H9 (cell line): ENCODE results near the gene FPGS. TPM values are rescaled to one million over a fixed set of nuclear protein-coding genes. Genes with fewer than 3 reads are reported as not detected.

Experiments
- DNase-seq: peaks from one replicate; pipeline ENCODE4 v3.0.0-alpha.2; 2017
- H2AFZ ChIP-seq: one replicate; pipeline ENCODE4 v1.6.1; 2013; ENCODE audit warnings: mild to moderate bottlenecking, low read length, control low read depth, moderate library complexity
- H2AK5ac ChIP-seq: 2 replicates; pipeline ENCODE4 v1.6.1; 2013; ENCODE audit warnings: low read length, control low read depth, mixed read lengths; ENCODE audit not compliant: insufficient read length
- H2BK120ac ChIP-seq: one replicate; pipeline ENCODE4 v1.6.1; 2013; ENCODE audit warnings: low read depth, mild to moderate bottlenecking, low read length, control low read depth, inconsistent platforms; ENCODE audit not compliant: poor library complexity, severe bottlenecking
- H2BK12ac ChIP-seq: 2 replicates; pipeline ENCODE4 v1.6.1; 2013; ENCODE audit warnings: low read length, control low read depth, mixed read lengths, low read depth; ENCODE audit not compliant: insufficient read length
- H2BK15ac ChIP-seq: 2 replicates; pipeline ENCODE4 v1.6.1; 2013; ENCODE audit warnings: low read depth, low read length, control low read depth
- H2BK20ac ChIP-seq: one replicate; pipeline ENCODE4 v1.6.1; 2013; ENCODE audit warnings: low read depth, mild to moderate bottlenecking, low read length, control low read depth, inconsistent platforms; ENCODE audit not compliant: poor library complexity, severe bottlenecking
- H2BK5ac ChIP-seq: 2 replicates; pipeline ENCODE4 v1.6.1; 2013; ENCODE audit warnings: low read length, control low read depth, mixed read lengths; ENCODE audit not compliant: insufficient read length
- H3K14ac ChIP-seq: 2 replicates; pipeline ENCODE4 v1.6.1; 2013; ENCODE audit warnings: low read length, control low read depth; ENCODE audit not compliant: insufficient read depth
- H3K18ac ChIP-seq: 2 replicates; pipeline ENCODE4 v1.6.1; 2013; ENCODE audit warnings: low read depth, mild to moderate bottlenecking, mixed read lengths, low read length, control low read depth; ENCODE audit not compliant: insufficient read length
- H3K23ac ChIP-seq: 2 replicates; pipeline ENCODE4 v1.6.1; 2013; ENCODE audit warnings: low read length, control low read depth, mixed read lengths, low read depth; ENCODE audit not compliant: insufficient read length
- H3K23me2 ChIP-seq: 2 replicates; pipeline ENCODE4 v1.6.1; 2013; ENCODE audit warnings: low read depth, mild to moderate bottlenecking, mixed read lengths, low read length, control low read depth; ENCODE audit not compliant: insufficient read length, poor library complexity, severe bottlenecking
- H3K27ac ChIP-seq: 2 replicates; pipeline ENCODE4 v1.5.1; 2013; ENCODE audit warnings: low read length, control low read depth, mixed read lengths, low read depth; ENCODE audit not compliant: insufficient read length
- H3K27me3 ChIP-seq: 2 replicates; pipeline ENCODE4 v1.6.1; 2013; ENCODE audit warnings: low read length, control low read depth, inconsistent platforms; ENCODE audit not compliant: insufficient read depth
- H3K4ac ChIP-seq: 2 replicates; pipeline ENCODE4 v1.6.1; 2013; ENCODE audit warnings: low read depth, mild to moderate bottlenecking, control low read depth, inconsistent platforms, low read length, moderate library complexity
- H3K4me1 ChIP-seq: 2 replicates; pipeline ENCODE4 v1.6.1; 2013; ENCODE audit warnings: low read length, control low read depth, inconsistent platforms; ENCODE audit not compliant: insufficient read depth
- H3K4me2 ChIP-seq: 2 replicates; pipeline ENCODE4 v1.6.1; 2013; ENCODE audit warnings: low read length, control low read depth, mixed read lengths; ENCODE audit not compliant: insufficient read length, insufficient read depth
- H3K56ac ChIP-seq: 2 replicates; pipeline ENCODE4 v1.6.1; 2013; ENCODE audit warnings: low read depth, mild to moderate bottlenecking, mixed read lengths, low read length, control low read depth; ENCODE audit not compliant: insufficient read length
- H3K79me1 ChIP-seq: 2 replicates; pipeline ENCODE4 v1.6.1; 2013; ENCODE audit warnings: low read depth, mild to moderate bottlenecking, moderate library complexity, low read length, control low read depth, inconsistent platforms; ENCODE audit not compliant: insufficient read depth, poor library complexity, severe bottlenecking
- H3K79me2 ChIP-seq: 2 replicates; pipeline ENCODE4 v1.6.1; 2013; ENCODE audit warnings: low read length, control low read depth, inconsistent platforms; ENCODE audit not compliant: insufficient read depth
- H3K9ac ChIP-seq: 2 replicates; pipeline ENCODE4 v1.6.1; 2013; ENCODE audit warnings: low read length, control low read depth, mixed read lengths; ENCODE audit not compliant: insufficient read length; ENCODE audit errors: extremely low read depth
- H3K9me3 ChIP-seq: one replicate; pipeline ENCODE4 v1.6.1; 2013; ENCODE audit warnings: low read depth, low read length, inconsistent platforms; ENCODE audit not compliant: control insufficient read depth
- H3T11ph ChIP-seq: one replicate; pipeline ENCODE4 v1.6.1; 2013; ENCODE audit warnings: mild to moderate bottlenecking, low read length, control low read depth, inconsistent platforms
- H4K20me1 ChIP-seq: one replicate; pipeline ENCODE4 v1.6.1; 2013; ENCODE audit not compliant: control insufficient read depth, insufficient read length, insufficient read depth
- H4K5ac ChIP-seq: 2 replicates; pipeline ENCODE4 v1.6.1; 2013; ENCODE audit warnings: low read depth, mild to moderate bottlenecking, mixed read lengths, low read length, control low read depth; ENCODE audit not compliant: insufficient read length
- H4K8ac ChIP-seq: replicated peaks from 2 replicates; pipeline ENCODE4 v1.6.1; 2013; ENCODE audit warnings: low read length, control low read depth, mixed read lengths, low read depth; ENCODE audit not compliant: insufficient read length
- H4K91ac ChIP-seq: 2 replicates; pipeline ENCODE4 v1.6.1; 2013; ENCODE audit warnings: low read depth, mild to moderate bottlenecking, moderate library complexity, mixed read lengths, low read length, control low read depth; ENCODE audit not compliant: insufficient read length
- H3K27ac Mint-ChIP-seq, 3 experiments: 2 replicates in 2 of 3; 3 replicates in 1 of 3; pipeline ENCODE4 v1.8.0; 2020 to 2021; ENCODE audit warnings: mixed read lengths in 3 of 3, mild to moderate bottlenecking in 1 of 3, moderate library complexity in 1 of 3
- H3K27me3 Mint-ChIP-seq: 2 replicates; pipeline ENCODE4 v1.8.0; 2021; ENCODE audit warnings: low read depth, mild to moderate bottlenecking, moderate library complexity, mixed read lengths
- H3K36me3 Mint-ChIP-seq, 3 experiments: 2 replicates in 2 of 3; 3 replicates in 1 of 3; pipeline ENCODE4 v1.8.0; 2020 to 2021; ENCODE audit warnings: low read depth in 3 of 3, mixed read lengths in 3 of 3; ENCODE audit not compliant: insufficient read depth in 1 of 3
- H3K4me1 Mint-ChIP-seq, 2 experiments: 2 replicates each; pipeline ENCODE4 v1.8.0; 2020; ENCODE audit warnings: mixed read lengths in 2 of 2
- H3K4me3 Mint-ChIP-seq, 2 experiments: 2 replicates in 1 of 2; 3 replicates in 1 of 2; pipeline ENCODE4 v1.8.0; 2020 to 2021; ENCODE audit warnings: mild to moderate bottlenecking in 2 of 2, mixed read lengths in 2 of 2, moderate library complexity in 1 of 2
- H3K9me3 Mint-ChIP-seq, 2 experiments: 2 replicates in 1 of 2; 3 replicates in 1 of 2; pipeline ENCODE4 v1.8.0; 2020; ENCODE audit warnings: mild to moderate bottlenecking in 2 of 2, mixed read lengths in 2 of 2, moderate library complexity in 1 of 2
- WGBS: extraction: QIAGEN DNeasy Blood & Tissue Kit; methylation state at CpG from one replicate; pipeline ENCODE4 v1.1.7; 2013; ENCODE audit warnings: missing lambda C conversion rate, low lambda C conversion rate, mixed read lengths; ENCODE audit not compliant: insufficient read length; ENCODE audit errors: extremely low coverage; 5-methylcytosine and 5-hydroxymethylcytosine counted together
- total RNA-seq: library from RNA; stranded (reverse); gene quantifications from 2 replicates; pipeline ENCODE4 v1.2.1, GENCODE V29; 2021
- TF ChIP-seq, protein P1 (sequence below): fragments of 200-600 bp; sonication (generic); conservative IDR thresholded peaks from 3 replicates; pipeline ENCODE4 v1.8.0; 2021; ENCODE audit warnings: antibody characterized with exemption, mild to moderate bottlenecking

FPGS gene
- total RNA-seq, 1 experiment from 2014 or later = 68.4 TPM

DNA sequence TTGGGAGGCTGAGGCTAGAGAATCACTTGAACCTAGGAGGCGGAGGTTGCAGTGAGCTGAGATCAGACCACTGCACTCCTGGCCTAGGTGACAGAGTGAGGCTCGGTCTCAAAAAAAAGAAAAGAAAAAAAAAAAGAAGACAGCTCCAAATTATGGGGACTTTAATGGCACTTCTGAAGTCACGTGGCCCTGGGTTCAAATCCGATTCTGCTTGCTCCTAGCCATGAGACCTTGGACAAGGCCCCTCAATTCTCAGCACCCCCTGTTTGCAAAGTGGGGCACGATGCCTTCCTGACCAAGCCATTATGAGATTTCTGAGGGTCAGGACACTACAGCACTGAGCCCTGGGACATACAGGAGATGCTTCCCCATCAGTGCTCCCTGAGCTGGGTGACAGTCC, 52.8 kb downstream of the FPGS start:
- Histone ChIP-seq H3K23ac (no peak overlapping the region), H3K18ac (no peak overlapping the region), H2BK5ac (no peak overlapping the region), H3K9me3 (no peaks in the 10 kb centered on the region), H3K56ac (no peak overlapping the region), H2BK120ac (no peak overlapping the region), H3K79me2 (no peaks in the 10 kb centered on the region), H3T11ph (no peak overlapping the region), H2AK5ac (no peak overlapping the region), H3K4me2 (no peak overlapping the region), H3K4me1 (no peaks in the 10 kb centered on the region), H4K5ac (no peak overlapping the region), H2AFZ (no peak overlapping the region), H3K14ac (no peak overlapping the region), H2BK15ac (no peak overlapping the region), H2BK12ac (no peak overlapping the region), H3K79me1 (no peaks in the 10 kb centered on the region), H3K4ac (no peak overlapping the region), H4K20me1 (no peaks in the 10 kb centered on the region), H4K8ac (no peak overlapping the region), H4K91ac (no peak overlapping the region), H3K27me3 (no peaks in the 10 kb centered on the region), H3K23me2 (peaks cover 3% of the 10 kb centered on the region), H3K9ac (no peak overlapping the region), H2BK20ac (no peak overlapping the region), H3K27ac (no peak overlapping the region)
- no peak for DNase-seq
- H3K27me3 Mint-ChIP-seq = no peaks in the 10 kb centered on the region; the same call in 1 of the 2 replicates
- no peaks in the 10 kb centered on the region for H3K9me3 Mint-ChIP-seq
- no peak overlapping the region for H3K4me3 Mint-ChIP-seq
- peaks cover 2 to 9% of the 10 kb centered on the region in 2 experiments; a peak in 2 of 4 replicates for H3K4me1 Mint-ChIP-seq
- no CpG with 5 or more reads among the region's 5 CpGs for WGBS
- H3K27ac Mint-ChIP-seq = 0 out of 7 replicates have a peak overlapping the region, but pooled peaks of 1 of the 3 experiments have one; percentile 18
- H3K36me3 Mint-ChIP-seq = no peaks in the 10 kb centered on the region
- TF ChIP-seq, protein P1, sequence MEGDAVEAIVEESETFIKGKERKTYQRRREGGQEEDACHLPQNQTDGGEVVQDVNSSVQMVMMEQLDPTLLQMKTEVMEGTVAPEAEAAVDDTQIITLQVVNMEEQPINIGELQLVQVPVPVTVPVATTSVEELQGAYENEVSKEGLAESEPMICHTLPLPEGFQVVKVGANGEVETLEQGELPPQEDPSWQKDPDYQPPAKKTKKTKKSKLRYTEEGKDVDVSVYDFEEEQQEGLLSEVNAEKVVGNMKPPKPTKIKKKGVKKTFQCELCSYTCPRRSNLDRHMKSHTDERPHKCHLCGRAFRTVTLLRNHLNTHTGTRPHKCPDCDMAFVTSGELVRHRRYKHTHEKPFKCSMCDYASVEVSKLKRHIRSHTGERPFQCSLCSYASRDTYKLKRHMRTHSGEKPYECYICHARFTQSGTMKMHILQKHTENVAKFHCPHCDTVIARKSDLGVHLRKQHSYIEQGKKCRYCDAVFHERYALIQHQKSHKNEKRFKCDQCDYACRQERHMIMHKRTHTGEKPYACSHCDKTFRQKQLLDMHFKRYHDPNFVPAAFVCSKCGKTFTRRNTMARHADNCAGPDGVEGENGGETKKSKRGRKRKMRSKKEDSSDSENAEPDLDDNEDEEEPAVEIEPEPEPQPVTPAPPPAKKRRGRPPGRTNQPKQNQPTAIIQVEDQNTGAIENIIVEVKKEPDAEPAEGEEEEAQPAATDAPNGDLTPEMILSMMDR = no peak
